M059J (cell line): ENCODE data around the gene ARMC9. TPM values are rescaled to one million over a fixed set of nuclear protein-coding genes. Genes with fewer than 3 reads are reported as not detected.
A peak's percentile ranks its signal among the peaks of the same experiment; 100 is the strongest.
"Not testable (repeated sequence)": the region's sequence is repeated elsewhere in the genome, so short reads cannot be mapped to it uniquely, and the experiment has no call there.

ENCODE experiments used
- DNase-seq: peaks from one replicate; pipeline ENCODE4 v3.0.0-alpha.2; 2012; ENCODE audit warnings: low read depth
- total RNA-seq: library from RNA; depleted of rRNA; stranded (reverse); fragments of >200 nt; shearing (Covaris generic); gene quantifications from 2 replicates; pipeline ENCODE4 v1.2.3, GENCODE V29; 2014; rRNA removed

The ARMC9 gene, protein sequence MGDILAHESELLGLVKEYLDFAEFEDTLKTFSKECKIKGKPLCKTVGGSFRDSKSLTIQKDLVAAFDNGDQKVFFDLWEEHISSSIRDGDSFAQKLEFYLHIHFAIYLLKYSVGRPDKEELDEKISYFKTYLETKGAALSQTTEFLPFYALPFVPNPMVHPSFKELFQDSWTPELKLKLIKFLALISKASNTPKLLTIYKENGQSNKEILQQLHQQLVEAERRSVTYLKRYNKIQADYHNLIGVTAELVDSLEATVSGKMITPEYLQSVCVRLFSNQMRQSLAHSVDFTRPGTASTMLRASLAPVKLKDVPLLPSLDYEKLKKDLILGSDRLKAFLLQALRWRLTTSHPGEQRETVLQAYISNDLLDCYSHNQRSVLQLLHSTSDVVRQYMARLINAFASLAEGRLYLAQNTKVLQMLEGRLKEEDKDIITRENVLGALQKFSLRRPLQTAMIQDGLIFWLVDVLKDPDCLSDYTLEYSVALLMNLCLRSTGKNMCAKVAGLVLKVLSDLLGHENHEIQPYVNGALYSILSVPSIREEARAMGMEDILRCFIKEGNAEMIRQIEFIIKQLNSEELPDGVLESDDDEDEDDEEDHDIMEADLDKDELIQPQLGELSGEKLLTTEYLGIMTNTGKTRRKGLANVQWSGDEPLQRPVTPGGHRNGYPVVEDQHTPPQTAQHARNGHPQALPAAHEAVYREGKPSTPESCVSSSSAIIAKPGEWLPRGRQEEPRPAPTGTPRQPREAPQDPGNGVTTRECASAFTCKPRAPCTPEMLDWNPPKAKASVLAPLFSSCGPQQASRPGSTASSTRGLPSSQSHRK
- total RNA-seq: 48.5 and 68.2 TPM in 2 replicates

DNA sequence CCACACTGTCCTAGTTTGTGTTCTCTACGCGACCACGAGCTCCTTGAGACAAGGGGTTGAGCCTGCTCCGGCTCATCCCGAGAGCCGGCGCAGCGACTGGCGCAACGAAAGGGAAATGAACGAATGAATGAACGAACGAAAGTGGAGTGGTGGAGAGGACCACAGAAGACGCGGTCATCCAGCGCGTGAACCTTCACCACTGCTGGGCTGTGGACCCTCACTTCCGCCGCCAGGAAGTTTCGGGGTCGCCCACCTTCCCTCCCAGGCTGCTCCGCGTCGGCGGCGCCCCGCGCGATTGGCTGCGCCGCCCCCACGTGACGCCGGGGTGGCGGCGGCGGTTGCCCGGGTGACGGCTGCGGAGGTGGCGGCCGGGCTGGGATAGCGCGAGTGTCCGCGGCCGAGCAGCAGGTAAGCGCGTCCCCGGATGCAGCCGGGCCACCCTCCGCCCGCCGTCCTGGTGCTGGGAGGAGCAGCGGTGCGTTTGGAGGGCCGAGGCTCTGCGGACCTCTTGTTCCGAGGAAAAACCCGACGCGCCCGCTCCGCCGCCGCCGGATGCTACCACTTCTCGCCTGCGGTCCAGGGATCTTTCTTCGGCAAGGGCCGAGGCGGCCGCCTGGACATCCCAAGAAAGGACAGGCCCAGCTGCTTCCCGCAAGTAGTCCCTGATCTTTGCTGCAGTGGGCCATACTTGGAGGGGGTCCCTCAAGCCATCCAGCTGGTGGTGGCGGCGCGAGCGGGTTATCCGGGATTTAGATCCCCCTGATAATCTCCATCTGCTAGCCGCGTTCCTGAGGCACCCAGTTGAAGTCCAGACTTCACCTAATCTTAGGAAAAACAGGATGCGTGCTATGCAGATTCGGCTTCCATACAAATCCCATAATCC, at the start of gene ARMC9:
ARMC9 (plus strand) TSS at position 341 of the 883 bp plus-strand sequence. CDS start 7,608 bp downstream, outside the sequence.
- peak; percentile 68 for DNase-seq

DNA sequence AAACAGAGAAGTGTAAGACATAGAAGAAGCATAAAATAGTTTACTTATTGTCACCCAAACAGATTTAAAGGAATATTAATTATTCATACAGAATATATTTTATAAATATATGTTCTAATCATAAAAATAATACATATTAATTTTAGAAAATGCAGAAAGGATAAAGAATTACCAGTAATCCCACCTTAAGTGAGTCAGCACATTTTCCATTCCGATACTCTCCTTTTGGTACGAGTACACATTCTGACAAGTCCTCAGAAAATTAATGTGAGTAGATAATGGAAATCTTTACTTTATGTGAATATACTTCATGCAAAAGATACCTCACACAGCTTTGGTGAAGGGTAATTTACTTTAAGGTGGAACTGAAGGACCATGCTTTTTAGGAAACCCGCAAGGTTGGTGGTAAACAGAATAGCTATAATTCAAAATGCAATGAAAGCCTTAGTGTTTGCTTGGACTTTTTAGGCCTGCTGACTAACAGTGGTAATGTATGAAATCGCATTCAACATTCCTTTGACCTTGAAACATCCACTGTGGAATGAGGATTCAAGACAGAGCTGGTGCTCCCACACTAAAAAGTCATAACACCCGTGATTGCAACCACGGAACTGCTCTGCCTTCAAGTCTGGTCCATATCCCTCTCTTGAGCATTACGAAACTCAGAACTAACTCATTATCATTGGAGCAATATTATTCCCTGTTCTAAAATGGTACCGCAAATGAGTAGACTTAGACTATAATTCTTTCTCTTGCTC, 45.5 kb upstream of the ARMC9 start:
- DNase-seq: no peak

DNA sequence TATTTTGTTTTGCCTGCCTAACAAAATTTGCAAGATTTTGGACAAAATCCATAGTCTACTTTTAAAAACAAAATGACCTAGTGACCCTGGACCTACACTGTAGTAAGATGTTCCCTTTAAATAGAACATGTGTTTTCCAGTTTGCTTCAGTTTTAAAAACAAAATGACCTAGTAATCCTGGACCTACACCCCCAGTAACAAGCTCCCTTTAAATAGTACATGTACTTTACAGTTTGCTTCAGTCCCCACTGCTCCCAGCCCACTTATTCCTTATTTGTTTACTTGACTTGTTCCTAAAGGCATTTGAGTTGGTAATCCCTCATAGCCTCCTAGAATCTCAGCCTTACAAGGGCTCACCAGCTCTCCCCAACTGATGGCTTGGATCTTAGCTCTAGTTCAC, 39.1 kb upstream of the ARMC9 start:
- DNase-seq: peak; percentile 25

DNA sequence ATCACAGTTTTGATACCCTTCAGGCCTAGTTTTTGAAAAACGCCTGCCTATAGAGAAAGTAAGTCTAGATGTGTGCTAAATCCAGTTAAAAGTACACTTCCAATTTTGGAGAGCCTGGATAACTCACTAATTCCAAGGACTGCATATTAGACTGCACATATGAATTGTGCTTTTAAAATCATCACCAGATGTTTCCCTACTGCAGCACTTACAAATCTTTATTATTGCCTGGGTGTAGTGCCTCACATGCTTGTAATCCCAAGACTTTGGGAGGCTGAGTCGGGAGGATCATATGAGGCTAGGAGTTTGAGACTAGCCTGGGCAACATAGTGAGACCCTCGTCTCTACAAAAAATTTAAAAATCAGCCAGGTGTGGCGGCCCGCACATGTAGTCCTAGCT, 37.7 kb upstream of the ARMC9 start:
- no peak for DNase-seq

DNA sequence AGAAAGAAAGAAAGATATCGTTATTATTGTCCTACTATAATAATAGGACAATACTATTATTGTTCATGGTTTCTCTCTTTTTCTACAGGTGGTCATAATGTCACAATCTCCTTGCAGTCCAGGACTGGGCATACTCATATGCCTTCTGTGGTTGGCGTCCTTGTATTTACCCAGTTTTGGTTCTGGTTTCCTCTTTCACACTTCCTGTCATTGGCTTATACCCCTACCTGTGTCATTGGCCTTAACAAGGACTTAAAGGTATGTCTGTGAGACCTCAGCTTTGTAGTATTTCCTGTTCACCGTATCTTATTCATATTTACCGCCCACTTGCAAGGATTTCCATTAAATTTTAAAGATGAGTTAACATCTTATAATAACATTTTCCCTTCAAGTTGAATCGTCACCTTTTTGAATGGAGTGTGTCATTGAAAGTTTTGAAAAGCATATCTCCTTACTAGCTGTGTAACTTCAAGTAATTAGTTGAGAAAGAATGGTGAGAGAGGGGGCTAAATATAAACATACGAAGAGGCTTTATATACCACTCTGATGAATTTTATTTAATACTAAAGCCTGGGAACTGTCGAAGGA, 37.1 kb upstream of the ARMC9 start:
- peak; percentile 70 for DNase-seq

DNA sequence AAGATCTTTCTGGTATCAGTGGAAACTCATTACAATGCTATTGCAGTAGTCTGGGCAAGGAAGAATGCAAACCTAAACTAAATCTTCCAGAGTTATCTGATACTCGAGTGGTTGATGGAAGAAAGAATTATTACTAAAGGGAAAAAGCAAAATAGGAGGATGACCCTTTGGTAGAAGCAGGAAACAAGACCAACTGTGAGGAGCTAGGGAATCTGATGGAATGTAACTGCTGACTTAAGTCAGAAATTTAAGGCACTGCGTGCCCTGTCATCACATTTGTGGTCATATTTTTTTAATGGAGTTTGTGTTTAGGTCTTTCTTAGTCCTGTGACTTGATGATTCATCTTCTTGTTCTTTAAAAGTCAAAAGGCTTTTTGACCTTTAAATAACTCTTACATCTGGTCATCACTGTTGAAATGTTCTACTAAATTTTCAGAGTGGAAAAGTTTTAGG, 36.5 kb upstream of the ARMC9 start:
- peak; percentile 98 for DNase-seq

DNA sequence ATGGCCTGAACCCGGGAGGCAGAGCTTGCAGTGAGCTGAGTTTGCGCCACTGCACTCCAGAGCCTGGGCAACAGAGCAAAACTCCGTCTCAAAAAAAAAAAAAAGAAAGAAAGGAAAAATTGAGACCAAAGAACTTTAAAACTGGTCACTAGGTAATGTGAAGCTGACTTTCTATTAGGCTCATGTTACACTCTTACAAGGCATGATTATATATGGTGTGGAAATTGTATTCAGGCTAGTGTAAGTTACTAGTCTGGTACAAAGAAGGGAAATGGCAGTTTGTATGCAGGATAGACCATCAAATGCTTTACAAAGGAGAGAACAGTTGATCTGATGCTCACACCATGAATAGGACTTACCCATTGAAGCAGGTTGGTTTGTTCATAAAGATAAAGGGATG, 35.4 kb upstream of the ARMC9 start:
- DNase-seq: no peak

DNA sequence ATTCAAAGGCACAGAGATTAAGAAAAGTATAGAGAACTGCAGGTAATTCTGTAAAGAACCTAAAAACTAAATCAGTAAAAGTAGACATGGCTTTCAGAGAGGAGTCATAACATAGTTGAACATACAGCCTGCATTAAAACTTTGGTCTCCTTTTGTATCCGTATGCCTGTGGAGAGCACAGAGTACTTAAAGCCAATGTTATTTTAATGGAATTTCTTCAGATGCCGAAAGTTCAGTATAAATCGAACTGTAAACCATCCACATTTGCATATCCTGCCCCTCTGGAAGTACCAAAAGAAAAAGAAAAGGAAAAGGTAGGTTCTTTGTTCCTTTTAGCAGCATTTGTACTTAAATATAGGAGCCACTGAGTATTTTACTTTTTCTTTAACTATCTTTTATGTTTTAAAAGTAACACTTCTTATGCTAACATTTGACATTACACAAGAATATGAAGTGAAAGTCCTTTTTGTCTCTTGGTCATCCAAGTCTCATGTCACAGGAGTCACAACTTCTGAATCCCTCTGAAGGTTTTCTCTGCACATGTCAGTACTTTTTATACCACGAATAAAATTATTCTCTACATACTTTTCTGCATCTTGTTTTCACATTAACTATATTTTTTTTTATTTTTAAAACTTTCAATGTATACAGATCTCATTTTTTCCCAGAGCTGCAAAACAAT, 34.9 kb upstream of the ARMC9 start:
- no peak for DNase-seq

DNA sequence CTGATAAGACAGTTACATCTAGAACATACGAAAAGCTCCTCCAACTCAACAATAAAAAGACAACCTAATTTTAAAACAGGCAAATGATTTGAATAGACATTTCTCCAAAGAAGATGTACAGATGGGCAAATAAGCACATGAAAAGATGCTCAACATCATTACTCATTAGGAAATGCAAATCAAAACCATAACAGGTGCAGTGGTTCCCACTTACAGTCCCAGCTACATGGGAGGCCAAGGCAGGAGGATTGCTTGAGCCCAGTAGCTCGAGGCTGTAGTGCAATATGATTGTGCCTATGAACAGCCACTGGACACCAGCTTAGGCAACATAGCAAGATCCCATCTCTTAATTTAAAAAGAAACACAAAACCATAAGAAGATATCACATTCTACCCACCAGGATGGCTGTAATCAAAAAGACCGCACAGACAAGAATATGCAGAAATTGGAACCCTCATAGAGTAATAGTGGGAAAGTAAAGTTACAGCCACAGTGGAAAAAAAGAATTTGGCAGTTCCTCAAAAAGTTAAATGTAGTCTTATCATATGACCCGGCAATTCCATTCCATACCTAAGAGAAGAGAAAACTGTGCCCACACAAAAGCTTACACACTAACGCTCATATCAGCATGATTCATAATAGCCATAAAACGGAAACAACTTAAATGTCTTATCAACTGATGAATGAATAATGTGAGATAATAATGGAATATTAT, 30.5 kb upstream of the ARMC9 start:
- DNase-seq: no peak

DNA sequence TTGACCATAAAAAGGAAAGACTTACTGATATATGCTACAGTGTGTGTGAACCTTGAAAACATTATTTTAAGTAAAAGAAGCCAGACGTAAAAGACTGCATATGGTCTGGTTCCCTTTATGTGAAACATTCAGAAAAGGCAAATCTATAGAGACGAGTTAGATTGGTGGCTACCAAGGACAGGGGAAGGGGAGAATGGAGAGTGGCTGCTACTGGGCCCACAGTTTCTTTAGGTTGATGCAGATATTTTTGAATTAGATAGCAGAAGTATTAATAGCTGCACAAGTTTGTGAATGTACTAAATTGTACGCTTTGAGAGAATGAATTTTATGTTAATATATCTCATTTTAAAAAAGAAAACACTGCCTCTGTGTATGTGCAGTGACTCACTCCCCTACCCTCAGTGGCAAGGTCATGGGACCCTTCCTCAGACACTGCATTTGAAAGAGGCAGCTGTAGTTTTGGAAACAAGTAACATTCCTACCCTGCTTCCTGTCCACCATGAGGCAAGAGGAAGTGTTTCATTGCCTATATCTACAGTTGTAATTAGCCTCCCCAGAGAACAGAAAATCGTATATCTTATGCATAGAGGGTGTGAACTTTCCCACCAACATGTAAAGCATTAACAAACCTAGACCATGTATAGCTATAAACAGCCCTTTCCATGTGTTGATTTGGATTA, 29.8 kb upstream of the ARMC9 start:
- no peak for DNase-seq

DNA sequence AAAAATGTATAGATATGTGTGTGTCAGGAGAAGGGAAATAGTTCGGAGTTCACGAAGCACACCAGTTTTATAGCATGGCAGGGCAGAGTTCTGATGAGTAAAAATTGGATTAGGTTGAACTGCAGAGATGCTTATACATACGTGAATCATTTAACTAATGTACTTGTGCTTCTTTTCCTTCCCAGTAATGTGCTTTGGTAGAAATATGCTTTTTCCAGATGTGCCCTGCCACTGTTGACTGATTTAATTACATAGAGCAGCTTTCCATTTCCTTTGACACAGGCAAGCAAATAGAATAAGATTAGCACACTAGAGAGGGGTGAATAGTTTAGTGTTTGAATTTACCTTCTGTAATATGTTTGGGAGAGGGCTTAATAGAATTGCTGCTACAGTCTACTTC, 28.9 kb upstream of the ARMC9 start:
- DNase-seq: no peak

DNA sequence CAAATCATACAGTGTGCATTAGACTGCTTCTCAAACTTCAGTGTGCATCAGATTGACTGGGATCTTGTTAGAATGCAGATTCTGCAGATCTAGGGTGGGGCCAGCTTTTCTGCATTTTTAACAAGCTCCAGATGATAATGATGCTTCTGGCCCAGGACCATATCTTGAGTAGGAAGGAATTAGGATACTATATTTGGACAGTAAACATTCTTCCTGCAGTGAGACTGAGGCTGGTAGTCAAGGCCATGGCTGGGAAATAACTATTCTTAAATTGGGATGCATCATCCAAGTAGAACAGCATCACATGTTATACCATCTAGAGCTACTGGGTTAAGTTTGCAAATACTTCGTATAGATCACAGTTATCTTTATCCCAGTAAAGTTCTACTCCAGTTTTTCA, 28.4 kb upstream of the ARMC9 start:
- DNase-seq: no peak

DNA sequence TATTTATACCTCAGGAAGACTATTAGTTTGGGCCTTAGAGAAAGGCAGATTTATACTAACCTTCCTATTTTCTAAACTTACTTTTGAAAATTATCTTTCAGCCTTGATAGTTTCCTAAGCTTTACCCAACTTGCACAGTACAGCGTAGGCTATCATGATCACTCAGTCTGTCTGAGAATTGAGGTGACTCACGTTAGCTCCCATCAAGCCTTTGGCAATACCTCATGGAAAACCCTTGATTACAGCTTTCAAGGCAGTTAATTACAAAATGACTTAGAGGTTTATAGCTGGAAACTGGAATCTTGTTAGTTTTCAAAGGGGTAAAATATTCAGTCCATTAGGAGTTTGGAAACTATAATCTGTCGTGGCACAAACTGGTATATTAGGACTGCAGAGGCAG, 26.4 kb upstream of the ARMC9 start:
- DNase-seq: no peak

DNA sequence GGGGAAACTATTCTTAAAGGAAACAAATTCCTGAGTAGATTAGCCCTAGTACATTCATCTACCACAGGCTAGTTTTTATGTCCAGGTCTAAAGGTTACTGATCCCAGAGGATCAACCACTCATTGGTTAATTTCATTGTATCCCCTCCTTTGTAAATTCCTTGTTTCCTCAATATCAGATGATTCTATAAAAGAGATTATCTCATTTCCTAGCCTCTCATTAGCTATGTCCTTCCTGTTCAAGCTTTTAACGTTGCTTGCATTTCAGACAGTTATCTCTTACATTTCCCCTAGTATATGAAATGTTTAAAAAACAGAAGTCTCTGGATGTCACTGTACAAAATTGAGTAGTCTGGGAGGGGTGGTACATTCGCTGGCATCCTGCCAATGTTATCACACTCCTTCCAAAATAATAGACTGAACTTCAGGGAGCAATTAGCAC, 24.2 kb upstream of the ARMC9 start:
- DNase-seq: no peak

DNA sequence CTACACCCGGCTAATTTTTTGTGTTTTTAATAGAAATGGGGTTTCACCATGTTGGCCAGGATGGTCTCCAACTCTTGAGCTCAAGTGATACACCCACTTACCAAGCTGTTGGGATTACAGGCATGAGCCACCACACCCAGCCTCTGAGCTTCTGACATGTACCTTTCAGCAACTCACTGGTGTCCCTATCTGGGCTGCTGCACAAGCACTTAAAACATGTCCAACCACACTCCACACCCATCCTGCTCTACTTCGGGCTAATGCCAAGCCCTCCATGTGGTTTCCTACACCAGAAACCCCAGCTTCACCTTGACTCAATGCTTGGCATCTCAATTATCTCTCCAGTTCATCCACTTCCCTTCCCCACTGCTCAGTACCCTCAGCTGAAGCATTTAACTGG, 22.4 kb upstream of the ARMC9 start:
- DNase-seq: no peak

DNA sequence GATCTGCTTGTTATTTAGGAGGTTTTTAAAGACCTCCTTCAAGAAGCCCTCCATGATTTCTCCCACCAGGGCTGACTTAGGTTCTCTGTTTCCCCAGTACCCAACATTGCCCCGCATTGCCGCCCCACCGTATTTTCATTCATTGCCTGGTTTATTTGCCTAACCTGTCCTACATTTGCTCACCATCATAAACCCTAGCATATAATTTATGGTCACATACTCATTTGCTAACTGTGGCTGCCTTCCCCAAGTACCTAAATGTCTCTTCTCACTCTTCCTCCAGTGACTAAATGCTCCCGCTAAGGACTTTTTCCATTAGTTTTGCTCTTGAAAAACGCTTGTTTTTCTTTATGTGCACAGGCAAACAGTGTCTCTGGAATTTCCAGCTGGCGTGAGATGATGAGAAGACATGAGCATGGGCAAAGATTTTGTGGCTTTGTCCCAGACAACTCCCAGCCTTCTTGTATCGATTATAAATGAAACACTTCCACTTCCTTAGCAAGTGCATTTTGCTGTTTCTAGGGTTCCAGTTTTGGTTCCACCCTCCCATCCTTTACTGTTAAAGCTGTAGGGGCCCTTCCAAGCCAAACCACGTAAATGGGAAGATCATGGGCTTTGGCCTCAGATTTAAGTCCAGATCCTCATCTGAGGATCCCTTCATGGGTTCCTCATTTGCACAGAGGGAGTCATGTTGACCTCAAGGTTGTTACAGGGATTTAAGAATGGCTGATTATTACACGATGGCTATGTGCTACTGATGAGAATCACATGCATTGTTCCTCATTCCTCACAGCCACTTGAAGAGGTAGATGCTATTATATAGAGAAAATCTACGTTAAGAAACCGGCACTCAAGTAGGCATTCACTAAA, 21.0 kb upstream of the ARMC9 start:
- no peak for DNase-seq

DNA sequence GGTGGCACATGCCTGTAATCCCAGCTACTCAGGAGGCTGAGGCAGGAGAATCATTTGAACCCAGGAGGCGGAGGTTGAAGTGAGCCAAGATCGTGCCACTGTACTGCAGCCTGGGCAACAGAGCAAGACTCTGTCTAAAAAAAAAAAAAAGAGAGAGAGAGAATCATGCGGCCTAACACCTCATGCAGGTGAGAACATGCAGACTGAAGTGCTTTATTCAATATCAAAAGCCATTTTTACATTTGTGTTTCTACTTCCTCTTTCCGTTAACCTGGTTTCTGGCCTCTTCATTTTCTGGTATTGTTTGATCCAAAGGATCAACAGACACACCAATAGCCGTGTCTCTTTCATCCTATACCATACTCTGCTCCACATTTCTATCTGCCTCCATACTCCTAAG, 19.6 kb upstream of the ARMC9 start:
- DNase-seq: not testable (repeated sequence)
